Smooth muscle cell of the pulmonary artery (primary cell): Measurements from ENCODE around the gene ABHD8. TPM values are rescaled to one million over a fixed set of nuclear protein-coding genes. Genes with fewer than 3 reads are reported as not detected.

Experiments used
- total RNA-seq: library from RNA; depleted of rRNA; stranded (reverse); fragments of >200 nt; gene quantifications from 2 replicates; pipeline ENCODE4 v1.2.3, GENCODE V29; 2014

Gene ABHD8
- 13.8 and 14.9 TPM in 2 replicates for total RNA-seq

GRCh38 chr19:17303167-17303939, at the start of gene ABHD8:
Gene ABHD8, minus strand, starts transcription at chr19:17303425. Its CDS starts 1,809 bp downstream, at chr19:17301616.

GRCh38 chr19:17336872-17337674, 33.8 kb upstream of the ABHD8 start, which contains the start of gene GTPBP3:
Gene GTPBP3, plus strand, starts transcription at chr19:17337553. Its CDS starts 59 bp downstream, at chr19:17337612.

GRCh38 chr19:17334414-17335409, 31.5 kb upstream of the ABHD8 start, which contains the start of gene ANO8:
Gene ANO8, minus strand, starts transcription at chr19:17334855. Its CDS starts 185 bp downstream, at chr19:17334670.

GRCh38 chr19:17309198-17309964, 6.2 kb upstream of the ABHD8 start, which contains the start of gene DDA1:
Gene DDA1, plus strand, starts transcription at chr19:17309563. Its CDS starts 92 bp downstream, at chr19:17309655.

GRCh38 chr19:17305517-17306284, 2.5 kb upstream of the ABHD8 start, which contains the start of gene MRPL34:
Gene MRPL34, plus strand, starts transcription at chr19:17305872. Its CDS starts 21 bp downstream, at chr19:17305893.

GRCh38 chr19:17281391-17282304, 21.6 kb downstream of the ABHD8 start, which contains the start of gene ANKLE1:
Gene ANKLE1, plus strand, starts transcription at chr19:17281901. Its CDS starts 20 bp downstream, at chr19:17281921.

GRCh38 chr19:17266975-17267788, 36.0 kb downstream of the ABHD8 start, which contains the start of gene BABAM1:
Gene BABAM1, plus strand, starts transcription at chr19:17267443. Its CDS starts 1,364 bp downstream, at chr19:17268807.

GRCh38 chr19:17264641-17264979, 38.6 kb downstream of the ABHD8 start, which contains the start of gene USHBP1:
Gene USHBP1, minus strand, starts transcription at chr19:17264745. Its CDS starts 446 bp downstream, at chr19:17264299.

GRCh38 chr19:17245535-17245984, 57.7 kb downstream of the ABHD8 start, which contains the start of gene NR2F6:
Gene NR2F6, minus strand, starts transcription at chr19:17245919. Its CDS starts 699 bp downstream, at chr19:17245220.

Other genes with a start within 250 kb of the ABHD8 start
- gene HAUS8, start 228.0 kb downstream of the ABHD8 start, total RNA-seq: 1.2 and 1.8 TPM in 2 replicates
- 71.8 and 85.1 TPM in 2 replicates for gene MYO9B, start 227.6 kb downstream of the ABHD8 start, total RNA-seq
- gene USE1, start 88.1 kb downstream of the ABHD8 start, total RNA-seq: 14.5 and 17.8 TPM in 2 replicates
- gene OCEL1, start 77.2 kb downstream of the ABHD8 start, total RNA-seq: 2.7 and 5.0 TPM in 2 replicates
- gene NR2F6, start 57.5 kb downstream of the ABHD8 start, total RNA-seq: 41.2 and 59.3 TPM in 2 replicates
- 0.07 TPM in 1 of 2 replicates, not detected in the other for gene USHBP1, start 38.7 kb downstream of the ABHD8 start, total RNA-seq
- 61.7 and 68.7 TPM in 2 replicates for gene BABAM1, start 36.0 kb downstream of the ABHD8 start, total RNA-seq
- gene ANKLE1, start 21.5 kb downstream of the ABHD8 start, total RNA-seq: 0.40 and 0.52 TPM in 2 replicates
- gene MRPL34, start 2.4 kb upstream of the ABHD8 start, total RNA-seq: 31.6 and 31.7 TPM in 2 replicates
- 29.8 and 36.2 TPM in 2 replicates for gene DDA1, start 6.1 kb upstream of the ABHD8 start, total RNA-seq
- gene ANO8, start 31.4 kb upstream of the ABHD8 start, total RNA-seq: 7.8 and 8.8 TPM in 2 replicates
- gene GTPBP3, start 34.1 kb upstream of the ABHD8 start, total RNA-seq: 12.6 and 19.0 TPM in 2 replicates
- 0.20 and 0.33 TPM in 2 replicates for gene PLVAP, start 73.9 kb upstream of the ABHD8 start, total RNA-seq
- gene CCDC194, start 90.8 kb upstream of the ABHD8 start, total RNA-seq: 0.26 TPM in 1 of 2 replicates, not detected in the other
- gene BST2, start 102.2 kb upstream of the ABHD8 start, total RNA-seq: 7.3 and 63.1 TPM in 2 replicates
- gene MVB12A, start 116.6 kb upstream of the ABHD8 start, total RNA-seq: 30.5 and 36.6 TPM in 2 replicates
- 0.20 and 0.23 TPM in 2 replicates for gene TMEM221, start 145.2 kb upstream of the ABHD8 start, total RNA-seq
- gene NXNL1, start 157.5 kb upstream of the ABHD8 start, total RNA-seq: not detected in 2 replicates
- 36.1 and 44.5 TPM in 2 replicates for gene SLC27A1, start 167.1 kb upstream of the ABHD8 start, total RNA-seq
- 48.4 and 65.4 TPM in 2 replicates for gene PGLS, start 208.2 kb upstream of the ABHD8 start, total RNA-seq